ENCODE results near the gene AUP1.

DNA sequence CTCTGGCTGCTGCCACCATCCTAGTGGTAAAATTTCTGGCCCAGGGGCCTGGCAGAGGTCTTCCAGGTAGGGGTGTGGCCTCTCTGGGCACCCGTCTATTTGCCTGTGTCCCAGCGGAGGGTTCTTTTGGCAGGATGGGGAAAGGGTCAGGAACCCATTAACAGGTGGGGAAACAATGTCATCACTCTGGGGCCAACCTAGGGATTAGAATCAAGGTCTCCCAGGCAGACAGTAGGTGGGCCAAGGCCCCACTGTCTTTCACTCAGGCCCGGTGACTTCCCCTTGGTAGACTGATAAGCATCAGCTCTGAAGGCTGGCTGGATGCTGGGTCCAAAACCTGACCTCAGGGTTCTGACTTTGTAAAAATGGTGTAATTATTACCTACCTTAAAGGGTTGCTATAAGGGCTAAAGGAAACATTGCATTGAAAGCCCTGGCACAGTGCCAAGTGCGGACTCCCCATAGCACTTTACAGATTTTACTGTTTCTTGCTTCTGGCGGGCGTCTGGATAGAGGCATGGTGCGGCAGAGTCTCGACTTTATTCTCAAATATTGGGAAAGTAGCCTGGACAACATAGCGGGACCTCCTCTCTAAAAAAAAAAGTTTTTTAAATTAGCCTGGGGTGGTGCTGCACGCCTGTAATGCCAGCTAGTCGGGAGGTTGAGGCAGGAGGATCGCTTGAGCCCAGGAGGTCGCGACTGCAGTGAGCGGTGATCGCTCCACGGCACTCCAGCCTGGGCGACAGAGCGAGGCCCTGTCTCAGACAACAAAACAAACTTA lies 32.3 kb downstream of the AUP1 start:
- no peak for TF ChIP-seq EZH2 (IDR thresholded peaks at IDR 0.05; ENCODE audit: low read length, missing control alignments)
- TF ChIP-seq, protein P1, sequence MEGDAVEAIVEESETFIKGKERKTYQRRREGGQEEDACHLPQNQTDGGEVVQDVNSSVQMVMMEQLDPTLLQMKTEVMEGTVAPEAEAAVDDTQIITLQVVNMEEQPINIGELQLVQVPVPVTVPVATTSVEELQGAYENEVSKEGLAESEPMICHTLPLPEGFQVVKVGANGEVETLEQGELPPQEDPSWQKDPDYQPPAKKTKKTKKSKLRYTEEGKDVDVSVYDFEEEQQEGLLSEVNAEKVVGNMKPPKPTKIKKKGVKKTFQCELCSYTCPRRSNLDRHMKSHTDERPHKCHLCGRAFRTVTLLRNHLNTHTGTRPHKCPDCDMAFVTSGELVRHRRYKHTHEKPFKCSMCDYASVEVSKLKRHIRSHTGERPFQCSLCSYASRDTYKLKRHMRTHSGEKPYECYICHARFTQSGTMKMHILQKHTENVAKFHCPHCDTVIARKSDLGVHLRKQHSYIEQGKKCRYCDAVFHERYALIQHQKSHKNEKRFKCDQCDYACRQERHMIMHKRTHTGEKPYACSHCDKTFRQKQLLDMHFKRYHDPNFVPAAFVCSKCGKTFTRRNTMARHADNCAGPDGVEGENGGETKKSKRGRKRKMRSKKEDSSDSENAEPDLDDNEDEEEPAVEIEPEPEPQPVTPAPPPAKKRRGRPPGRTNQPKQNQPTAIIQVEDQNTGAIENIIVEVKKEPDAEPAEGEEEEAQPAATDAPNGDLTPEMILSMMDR (conservative IDR thresholded peaks at IDR 0.05 in 1 of 2, IDR thresholded peaks at IDR 0.05 in 1 of 2; ENCODE audit: low read depth in 1 of 2, low read length in 2 of 2): no peak
